Fibroblast of gingiva (primary cell): ENCODE results near the gene TMEM267.
A peak's percentile ranks its signal among the peaks of the same experiment; 100 is the strongest.
"Not testable (repeated sequence)": the region's sequence is repeated elsewhere in the genome, so short reads cannot be mapped to it uniquely, and the experiment has no call there.

Source experiments
- DNase-seq: peaks from one replicate; pipeline ENCODE4 v3.0.0-alpha.2; 2011; ENCODE audit warnings: low read depth

TMEM267 gene

GRCh38 chr5:43483298-43484105 lies at the start of gene TMEM267:
Gene TMEM267 (minus strand): TSS chr5:43483865. CDS start chr5:43453969, 29,896 bp downstream.
- DNase-seq: peak; percentile 94

- DNase-seq: no peak
These were observed 47.0 kb upstream of the TMEM267 start for GRCh38 chr5:43530648-43531047.

GRCh38 chr5:43523662-43524072 lies 40.0 kb upstream of the TMEM267 start:
- peak; percentile 59 for DNase-seq

GRCh38 chr5:43520615-43521014 lies 37.0 kb upstream of the TMEM267 start:
- no peak for DNase-seq

GRCh38 chr5:43515678-43516048 lies 32.0 kb upstream of the TMEM267 start:
- DNase-seq: no peak

GRCh38 chr5:43514816-43515677 lies 31.4 kb upstream of the TMEM267 start, which contains the start of gene C5orf34:
Gene C5orf34 (minus strand): TSS chr5:43515148. CDS start chr5:43509339, 5,809 bp downstream.
- DNase-seq: peak; percentile 95

- DNase-seq: peak; percentile 68
These were observed 30.8 kb upstream of the TMEM267 start for GRCh38 chr5:43514471-43514815.

- DNase-seq: no peak
These were observed 30.4 kb upstream of the TMEM267 start for GRCh38 chr5:43514025-43514424.

- DNase-seq: not testable (repeated sequence)
These were observed 27.4 kb upstream of the TMEM267 start for GRCh38 chr5:43511062-43511461.

- DNase-seq: no peak
These were observed 14.9 kb upstream of the TMEM267 start for GRCh38 chr5:43498581-43498980.

- no peak for DNase-seq
These were observed 13.8 kb upstream of the TMEM267 start for GRCh38 chr5:43497311-43498104.

GRCh38 chr5:43491326-43491725 lies 7.7 kb upstream of the TMEM267 start:
- no peak for DNase-seq

GRCh38 chr5:43486353-43486752 lies 2.7 kb upstream of the TMEM267 start:
- no peak for DNase-seq

GRCh38 chr5:43485406-43485805 lies 1.7 kb upstream of the TMEM267 start:
- no peak for DNase-seq

GRCh38 chr5:43484106-43484849 lies 613 bp upstream of the TMEM267 start:
- peak; percentile 84 for DNase-seq

GRCh38 chr5:43482490-43483297 lies 971 bp downstream of the TMEM267 start:
- peak; percentile 88 for DNase-seq

GRCh38 chr5:43469671-43470391 lies 13.8 kb downstream of the TMEM267 start:
- no peak for DNase-seq

- DNase-seq: no peak
These were observed 16.6 kb downstream of the TMEM267 start for GRCh38 chr5:43467100-43467499.

GRCh38 chr5:43465455-43465854 lies 18.2 kb downstream of the TMEM267 start:
- not testable (repeated sequence) for DNase-seq

- DNase-seq: no peak
These were observed 22.6 kb downstream of the TMEM267 start for GRCh38 chr5:43461066-43461465.
